ENCODE data around the gene TLL2.
A peak's percentile ranks its signal among the peaks of the same experiment; 100 is the strongest.

TLL2 gene

GRCh38 chr10:96395931-96396877 is 117.5 kb downstream of the TLL2 start:
- peak in 1 of 2 donors; percentile 31 for DNase-seq (ENCODE audit: low read depth in 2 of 2)

- DNase-seq (ENCODE audit: low read depth in 2 of 2), result no peak
Measured at GRCh38 chr10:96390460-96390864, 123.3 kb downstream of the TLL2 start.

- DNase-seq (ENCODE audit: low read depth in 2 of 2), result no peak
Measured at GRCh38 chr10:96389785-96390184, 123.9 kb downstream of the TLL2 start.

- DNase-seq (ENCODE audit: low read depth in 2 of 2), result no peak
Measured at GRCh38 chr10:96387601-96388000, 126.1 kb downstream of the TLL2 start.

- no peak for DNase-seq (ENCODE audit: low read depth in 2 of 2)
Measured at GRCh38 chr10:96387161-96387560, 126.6 kb downstream of the TLL2 start.

GRCh38 chr10:96384506-96384905 is 129.2 kb downstream of the TLL2 start:
- no peak for DNase-seq (ENCODE audit: low read depth in 2 of 2)

GRCh38 chr10:96380821-96381220 is 132.9 kb downstream of the TLL2 start:
- no peak for DNase-seq (ENCODE audit: low read depth in 2 of 2)

GRCh38 chr10:96379758-96380157 is 134.0 kb downstream of the TLL2 start:
- no peak for DNase-seq (ENCODE audit: low read depth in 2 of 2)

GRCh38 chr10:96378741-96379140 is 135.0 kb downstream of the TLL2 start:
- no peak for DNase-seq (ENCODE audit: low read depth in 2 of 2)

GRCh38 chr10:96377816-96378294 is 135.9 kb downstream of the TLL2 start:
- DNase-seq (ENCODE audit: low read depth in 2 of 2), result no peak

GRCh38 chr10:96376483-96376882 is 137.2 kb downstream of the TLL2 start:
- DNase-seq (ENCODE audit: low read depth in 2 of 2), result no peak

- DNase-seq (ENCODE audit: low read depth in 2 of 2), result peak; percentile 24 to 38
Measured at GRCh38 chr10:96374985-96375830, 138.5 kb downstream of the TLL2 start.

GRCh38 chr10:96374639-96374984 is 139.1 kb downstream of the TLL2 start:
- DNase-seq (ENCODE audit: low read depth in 2 of 2), result no peak

- no peak for DNase-seq (ENCODE audit: low read depth in 2 of 2)
Measured at GRCh38 chr10:96374004-96374403, 139.7 kb downstream of the TLL2 start.

- DNase-seq (ENCODE audit: low read depth in 2 of 2), result no peak
Measured at GRCh38 chr10:96371356-96371755, 142.4 kb downstream of the TLL2 start.

- DNase-seq (ENCODE audit: low read depth in 2 of 2), result no peak
Measured at GRCh38 chr10:96370584-96371157, 143.1 kb downstream of the TLL2 start.

GRCh38 chr10:96369890-96370583 is 143.7 kb downstream of the TLL2 start:
- DNase-seq (ENCODE audit: low read depth in 2 of 2), result no peak

GRCh38 chr10:96368971-96369370 is 144.8 kb downstream of the TLL2 start:
- DNase-seq (ENCODE audit: low read depth in 2 of 2), result no peak

- no peak for DNase-seq (ENCODE audit: low read depth in 2 of 2)
Measured at GRCh38 chr10:96367470-96367869, 146.3 kb downstream of the TLL2 start.

GRCh38 chr10:96366508-96366907 is 147.2 kb downstream of the TLL2 start:
- no peak for DNase-seq (ENCODE audit: low read depth in 2 of 2)

GRCh38 chr10:96365571-96365970 is 148.2 kb downstream of the TLL2 start:
- no peak for DNase-seq (ENCODE audit: low read depth in 2 of 2)

- DNase-seq (ENCODE audit: low read depth in 2 of 2), result no peak
Measured at GRCh38 chr10:96360766-96361165, 153.0 kb downstream of the TLL2 start.
